ENCODE data around the gene FMNL2.

GRCh38 chr2:152467677-152468410, 132.9 kb downstream of the FMNL2 start:
- no peak for TF ChIP-seq POLR2AphosphoS5 (IDR thresholded peaks at IDR 0.05; ENCODE audit: low read depth, low read length)
- TF ChIP-seq EGR1 (IDR thresholded peaks at IDR 0.05; ENCODE audit: low read depth): no peak
- no peak for TF ChIP-seq CTCF (IDR thresholded peaks at IDR 0.05 in 2 of 3, conservative IDR thresholded peaks at IDR 0.05 in 1 of 3; ENCODE audit: borderline replicate concordance in 1 of 3, insufficient read depth in 1 of 3, low read depth in 2 of 3, low read length in 2 of 3)
- TF ChIP-seq MAX (IDR thresholded peaks at IDR 0.05): no peak
- TF ChIP-seq POLR2A (IDR thresholded peaks at IDR 0.05; ENCODE audit: borderline replicate concordance, extremely low read depth, insufficient read depth, insufficient read length): no peak
- TF ChIP-seq SIN3A (IDR thresholded peaks at IDR 0.05; ENCODE audit: low read depth): no peak
- TF ChIP-seq EZH2phosphoT487 (IDR thresholded peaks at IDR 0.05; ENCODE audit: borderline replicate concordance): no peak
- TF ChIP-seq RAD21 (IDR thresholded peaks at IDR 0.05; ENCODE audit: low read depth): no peak
- no peak for TF ChIP-seq EZH2 (IDR thresholded peaks at IDR 0.05)
- no peak for TF ChIP-seq TCF7L2 (IDR thresholded peaks at IDR 0.05; ENCODE audit: borderline replicate concordance, extremely low read depth, insufficient read depth, insufficient read length)

Data from HCT116 (cell line).